SK-N-SH (cell line): ENCODE results near the gene SMARCA4. TPM values are rescaled to one million over a fixed set of nuclear protein-coding genes. Genes with fewer than 3 reads are reported as not detected.

ENCODE experiments used
- CTCF ChIA-PET: fragments of 300-600, 350-600 bp; formaldehyde crosslinking; extraction: SDS; loops from one replicate; lab custom pipeline; 2021; lab: Yijun Ruan, JAX
- POLR2A ChIA-PET: fragments of 350-600 bp; sonication (Branson Sonifier 250); formaldehyde crosslinking; extraction: SDS; loops from one replicate; lab custom pipeline; 2020; ENCODE audit warnings: antibody characterized with exemption, inconsistent platforms; lab: Yijun Ruan, JAX
- DNase-seq: peaks from one replicate; pipeline ENCODE4 v3.0.0; 2012
- H2AFZ ChIP-seq: fragments of 200-600 bp; sonication (generic); 2 replicates; pipeline ENCODE4 v1.8.1; 2016; ENCODE audit warnings: antibody characterized with exemption, mild to moderate bottlenecking, low read depth
- H3F3A ChIP-seq: fragments of 200-600 bp; sonication (generic); replicated peaks from 2 replicates; pipeline ENCODE3; 2016; ENCODE audit warnings: antibody characterized with exemption, mild to moderate bottlenecking; ENCODE audit not compliant: insufficient read depth
- H3K27ac ChIP-seq, 2 experiments: fragments of 200-500 bp in 1 of 2; fragments of 200-600 bp in 1 of 2; sonication (Bioruptor generic) in 1 of 2; sonication (generic), shearing (Covaris generic) in 1 of 2; 2 replicates each; pipeline versions ENCODE4 v1.5.1 to v1.6.1; 2014 to 2016; ENCODE audit warnings: low read depth in 2 of 2, inconsistent platforms in 1 of 2, low read length in 1 of 2, mild to moderate bottlenecking in 1 of 2, mixed read lengths in 1 of 2
- H3K27me3 ChIP-seq: fragments of 200-600 bp; sonication (generic), shearing (Covaris generic); 2 replicates; pipeline ENCODE4 v1.6.1; 2016; ENCODE audit warnings: mixed run types; ENCODE audit not compliant: insufficient read depth
- H3K36me3 ChIP-seq, 2 experiments: fragments of 200-500 bp in 1 of 2; fragments of 200-600 bp in 1 of 2; sonication (Bioruptor generic) in 1 of 2; sonication (generic) in 1 of 2; replicated peaks in 1 of 2; 2 replicates each; pipeline versions ENCODE3 to v1.5.1; 2014 to 2016; ENCODE audit warnings: low read length in 1 of 2, mild to moderate bottlenecking in 1 of 2; ENCODE audit not compliant: insufficient read depth in 2 of 2, control insufficient read depth in 1 of 2
- H3K4me1 ChIP-seq, 2 experiments: fragments of 200-500 bp in 1 of 2; fragments of 200-600 bp in 1 of 2; sonication (Bioruptor generic) in 1 of 2; sonication (generic), shearing (Covaris generic) in 1 of 2; 2 replicates each; pipeline versions ENCODE4 v1.5.1 to v1.6.1; 2014 to 2016; ENCODE audit warnings: low read depth in 1 of 2, low read length in 1 of 2, mixed run types in 1 of 2; ENCODE audit not compliant: insufficient read depth in 2 of 2, control insufficient read depth in 1 of 2
- H3K4me2 ChIP-seq: fragments of 200-600 bp; sonication (generic), shearing (Covaris generic); 2 replicates; pipeline ENCODE4 v1.6.1; 2017; ENCODE audit warnings: mixed run types
- H3K4me3 ChIP-seq, 2 experiments: fragments of 200-500 bp in 1 of 2; fragments of 200-600 bp in 1 of 2; sonication (Bioruptor generic) in 1 of 2; sonication (generic), shearing (Covaris generic) in 1 of 2; 2 replicates each; pipeline versions ENCODE4 v1.5.1 to v1.8.1; 2014 to 2016; ENCODE audit warnings: low read depth in 2 of 2, inconsistent platforms in 1 of 2, low read length in 1 of 2, mild to moderate bottlenecking in 1 of 2, mixed read lengths in 1 of 2, moderate library complexity in 1 of 2
- H3K79me2 ChIP-seq: fragments of 200-600 bp; sonication (generic); 2 replicates; pipeline ENCODE4 v1.8.1; 2017; ENCODE audit warnings: mild to moderate bottlenecking; ENCODE audit not compliant: insufficient read depth
- H3K9ac ChIP-seq: fragments of 200-600 bp; sonication (generic); 2 replicates; pipeline ENCODE4 v1.6.1; 2017; ENCODE audit warnings: mixed run types
- H3K9me2 ChIP-seq: fragments of 200-600 bp; sonication (generic); 2 replicates; pipeline ENCODE4 v1.6.1; 2017; ENCODE audit warnings: mixed run types
- H3K9me3 ChIP-seq: fragments of 200-600 bp; sonication (generic); 2 replicates; pipeline ENCODE4 v1.6.1; 2017; ENCODE audit warnings: mixed run types, mild to moderate bottlenecking, moderate library complexity
- H4K20me1 ChIP-seq: fragments of 200-600 bp; sonication (generic); 2 replicates; pipeline ENCODE4 v1.6.1; 2017; ENCODE audit warnings: mild to moderate bottlenecking, mixed run types; ENCODE audit not compliant: insufficient read depth
- CHD2 ChIP-seq: fragments of 150-350 bp; IDR thresholded peaks from 2 replicates; pipeline ENCODE4 v1.6.1; 2018; ENCODE audit warnings: low read length; ENCODE audit not compliant: partially characterized antibody
- EP300 ChIP-seq, 2 experiments: IDR thresholded peaks; 2 replicates each; pipeline versions ENCODE4 v1.4.0 to v1.6.1; 2012; ENCODE audit warnings: borderline replicate concordance in 1 of 2, low read depth in 1 of 2, low read length in 1 of 2
- FOSL2 ChIP-seq: IDR thresholded peaks from 2 replicates; pipeline ENCODE4 v1.4.0; 2012; ENCODE audit warnings: low read depth, mild to moderate bottlenecking, moderate library complexity, borderline replicate concordance
- FOXJ3 ChIP-seq: sonication (generic); formaldehyde crosslinking; IDR thresholded peaks from 2 replicates; pipeline ENCODE4 v1.5.1; 2020; ENCODE audit warnings: mild to moderate bottlenecking, missing genetic modification reagents
- JUND ChIP-seq: IDR thresholded peaks from 2 replicates; pipeline ENCODE4 v1.4.0; 2012
- MXI1 ChIP-seq: IDR thresholded peaks from 2 replicates; pipeline ENCODE4 v1.6.1; 2012; ENCODE audit warnings: mild to moderate bottlenecking, low read depth, low read length, improper control_type of control experiment
- POLR2AphosphoS5 ChIP-seq: IDR thresholded peaks from 2 replicates; pipeline ENCODE4 v1.6.1; 2012; ENCODE audit warnings: low read depth, low read length
- RAD21 ChIP-seq: IDR thresholded peaks from 2 replicates; pipeline ENCODE4 v1.6.1; 2012; ENCODE audit warnings: mild to moderate bottlenecking, low read length
- RCOR1 ChIP-seq: fragments of 150-350 bp; IDR thresholded peaks from 2 replicates; pipeline ENCODE4 v1.6.1; 2017; ENCODE audit warnings: antibody characterized with exemption, low read length
- SMC3 ChIP-seq: IDR thresholded peaks from 2 replicates; pipeline ENCODE4 v1.6.1; 2012; ENCODE audit warnings: low read depth, low read length, improper control_type of control experiment
- TCF12 ChIP-seq: IDR thresholded peaks from 2 replicates; pipeline ENCODE4 v1.4.0; 2012
- TEAD4 ChIP-seq: IDR thresholded peaks from 2 replicates; pipeline ENCODE4 v1.4.0; 2012; ENCODE audit warnings: mild to moderate bottlenecking, borderline replicate concordance; ENCODE audit not compliant: insufficient read depth
- USF2 ChIP-seq: fragments of 150-350 bp; IDR thresholded peaks from 2 replicates; pipeline ENCODE4 v1.6.1; 2017; ENCODE audit warnings: antibody characterized with exemption, low read length, low read depth, borderline replicate concordance
- WGBS: methylation state at CpG from one replicate; pipeline ENCODE4 v1.1.6; 2017; ENCODE audit warnings: low lambda C conversion rate; 5-methylcytosine and 5-hydroxymethylcytosine counted together
- polyA plus RNA-seq, 3 experiments: library from polyadenylated mRNA; depleted of rRNA; stranded (reverse); fragments of >200 nt; gene quantifications; 2 replicates each; pipeline ENCODE4 v1.2.3, GENCODE V29; 2012
- TF ChIP-seq, protein P1 (sequence below): IDR thresholded peaks from 2 replicates; pipeline ENCODE4; 2012
- TF ChIP-seq, protein P2 (sequence below): fragments of 200-600 bp; sonication (generic); IDR thresholded peaks from 2 replicates; pipeline ENCODE4 v1.6.1; 2017; ENCODE audit warnings: antibody characterized with exemption, mild to moderate bottlenecking, moderate library complexity

SMARCA4 gene
- polyA plus RNA-seq, 1 of the 3 experiments (the other 2 are of a cell fraction), result 90.7 TPM

- H3K9me3 ChIP-seq, result no peaks in the 10 kb centered on the region
- H3K36me3 ChIP-seq, result peaks cover 27 to 28% of the 10 kb centered on the region in 2 experiments
- WGBS, result 76% methylated on average over 13 of the region's 13 CpGs
- no peak overlapping the region for H3K4me2 ChIP-seq
- H3K27me3 ChIP-seq, result no peaks in the 10 kb centered on the region
- no peaks in the 10 kb centered on the region; the same call in 1 of the 2 replicates for H3K79me2 ChIP-seq
- no peak overlapping the region for H3K9ac ChIP-seq
- peak; percentile 72 for TF ChIP-seq FOXJ3 (CRISPR knock-in tag)
- peak; percentile 37; the same call in 1 of the 2 replicates for TF ChIP-seq SMC3
- peak; percentile 50 for TF ChIP-seq RAD21
- no peak for TF ChIP-seq FOSL2
- peak; percentile 18; the same call in 1 of the 2 replicates for TF ChIP-seq TCF12
- TF ChIP-seq MXI1, result peak; percentile 86; the same call in 1 of the 2 replicates
- TF ChIP-seq JUND, result no peak
- peak; percentile 94 for TF ChIP-seq CHD2
- peak; percentile 97 for TF ChIP-seq RCOR1
- no peak for TF ChIP-seq TEAD4
- peak in 1 of 2 experiments; percentile 81; a peak in 2 of 4 replicates for TF ChIP-seq EP300 (IDR thresholded peaks at IDR 0.05; ENCODE audit: borderline replicate concordance in 1 of 2, low read depth in 1 of 2, low read length in 1 of 2)
- TF ChIP-seq, all 33 proteins: peak for 8
- CTCF ChIA-PET, result interaction anchor here (1.0 to 2.4 kb wide), 4 partner anchors 20 to 71 kb away, joined by 3 to 15 read pairs (median 4); no protein-coding TSS in a partner anchor
- peak overlapping the region in 1 of 2 experiments; percentile 18; a peak in 1 of 4 replicates for H3K27ac ChIP-seq
- H3K4me1 ChIP-seq, result peaks cover 0 to 10% of the 10 kb centered on the region in 2 experiments; a peak in 1 of 4 replicates
- DNase-seq, result peak; percentile 87
- POLR2A ChIA-PET, result no interaction called here
- H3F3A ChIP-seq, result no peaks in the 10 kb centered on the region
- no peak overlapping the region for H3K4me3 ChIP-seq
- no peaks in the 10 kb centered on the region for H3K9me2 ChIP-seq
- H2AFZ ChIP-seq, result no peak overlapping the region
- no peaks in the 10 kb centered on the region for H4K20me1 ChIP-seq
Observed at GRCh38 chr19:11106477-11106876, 145.6 kb downstream of the SMARCA4 start.

DNA sequence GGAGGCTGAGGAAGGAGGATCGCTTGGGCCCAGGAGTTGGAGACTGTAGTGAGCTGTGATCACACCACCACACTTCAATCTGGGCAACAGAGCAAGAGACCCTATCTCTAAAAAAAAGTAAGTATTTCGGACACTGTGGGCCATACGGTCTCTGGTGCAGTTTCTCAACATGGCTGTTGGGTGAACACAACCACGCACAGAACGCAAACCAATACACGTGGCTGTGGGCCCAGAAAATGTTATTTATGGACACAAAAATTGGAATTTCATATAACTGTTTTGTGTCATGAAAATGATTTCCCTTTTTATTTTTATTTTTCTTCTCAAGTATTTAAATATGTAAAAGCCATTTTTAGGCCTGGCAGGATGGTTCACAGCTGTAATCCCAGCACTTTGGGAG is 147.9 kb downstream of the SMARCA4 start:
- H3K4me1 ChIP-seq, result peaks cover 0 to 10% of the 10 kb centered on the region in 2 experiments; a peak in 1 of 4 replicates
- H3K4me2 ChIP-seq, result no peak overlapping the region
- no peak for DNase-seq
- TF ChIP-seq, protein P1, sequence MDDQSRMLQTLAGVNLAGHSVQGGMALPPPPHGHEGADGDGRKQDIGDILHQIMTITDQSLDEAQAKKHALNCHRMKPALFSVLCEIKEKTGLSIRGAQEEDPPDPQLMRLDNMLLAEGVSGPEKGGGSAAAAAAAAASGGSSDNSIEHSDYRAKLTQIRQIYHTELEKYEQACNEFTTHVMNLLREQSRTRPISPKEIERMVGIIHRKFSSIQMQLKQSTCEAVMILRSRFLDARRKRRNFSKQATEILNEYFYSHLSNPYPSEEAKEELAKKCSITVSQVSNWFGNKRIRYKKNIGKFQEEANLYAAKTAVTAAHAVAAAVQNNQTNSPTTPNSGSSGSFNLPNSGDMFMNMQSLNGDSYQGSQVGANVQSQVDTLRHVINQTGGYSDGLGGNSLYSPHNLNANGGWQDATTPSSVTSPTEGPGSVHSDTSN, result no peak
- TF ChIP-seq, protein P2, sequence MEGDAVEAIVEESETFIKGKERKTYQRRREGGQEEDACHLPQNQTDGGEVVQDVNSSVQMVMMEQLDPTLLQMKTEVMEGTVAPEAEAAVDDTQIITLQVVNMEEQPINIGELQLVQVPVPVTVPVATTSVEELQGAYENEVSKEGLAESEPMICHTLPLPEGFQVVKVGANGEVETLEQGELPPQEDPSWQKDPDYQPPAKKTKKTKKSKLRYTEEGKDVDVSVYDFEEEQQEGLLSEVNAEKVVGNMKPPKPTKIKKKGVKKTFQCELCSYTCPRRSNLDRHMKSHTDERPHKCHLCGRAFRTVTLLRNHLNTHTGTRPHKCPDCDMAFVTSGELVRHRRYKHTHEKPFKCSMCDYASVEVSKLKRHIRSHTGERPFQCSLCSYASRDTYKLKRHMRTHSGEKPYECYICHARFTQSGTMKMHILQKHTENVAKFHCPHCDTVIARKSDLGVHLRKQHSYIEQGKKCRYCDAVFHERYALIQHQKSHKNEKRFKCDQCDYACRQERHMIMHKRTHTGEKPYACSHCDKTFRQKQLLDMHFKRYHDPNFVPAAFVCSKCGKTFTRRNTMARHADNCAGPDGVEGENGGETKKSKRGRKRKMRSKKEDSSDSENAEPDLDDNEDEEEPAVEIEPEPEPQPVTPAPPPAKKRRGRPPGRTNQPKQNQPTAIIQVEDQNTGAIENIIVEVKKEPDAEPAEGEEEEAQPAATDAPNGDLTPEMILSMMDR, result no peak
- no peak for TF ChIP-seq USF2
- no peak for TF ChIP-seq FOXJ3 (CRISPR knock-in tag)
- no peak for TF ChIP-seq POLR2AphosphoS5
- ChIA-PET POLR2A (no interaction called here), CTCF (interaction anchor here (1.8 to 3.6 kb wide), 2 partner anchors 17 to 22 kb away, joined by 10 to 18 read pairs; no protein-coding TSS in a partner anchor)
- no peaks in the 10 kb centered on the region for H4K20me1 ChIP-seq
- H3K27ac ChIP-seq, result no peak overlapping the region
- no peaks in the 10 kb centered on the region for H3K27me3 ChIP-seq
- peaks cover 30 to 32% of the 10 kb centered on the region in 2 experiments for H3K36me3 ChIP-seq
- no peaks in the 10 kb centered on the region; the same call in 1 of the 2 replicates for H3K79me2 ChIP-seq
- no peak overlapping the region for H2AFZ ChIP-seq
- over 99% methylated on average over 6 of the region's 6 CpGs for WGBS
- no peak overlapping the region for H3K4me3 ChIP-seq
- no peak overlapping the region for H3K9ac ChIP-seq
- no peaks in the 10 kb centered on the region for H3K9me3 ChIP-seq
- no peaks in the 10 kb centered on the region for H3K9me2 ChIP-seq
- no peaks in the 10 kb centered on the region for H3F3A ChIP-seq
